Activated CD4-positive, alpha-beta T cell treated with anti-CD3 and anti-CD28 coated beads, Interleukin-2, amount 50 U/mL, for 48 hours (primary cell): ENCODE measurements around the gene SH3BP1.
A peak's percentile ranks its signal among the peaks of the same experiment; 100 is the strongest.
"Not testable (repeated sequence)": the region's sequence is repeated elsewhere in the genome, so short reads cannot be mapped to it uniquely, and the experiment has no call there.

Experiments used
- DNase-seq, 2 experiments: peaks; one replicate each; pipeline ENCODE4 v3.0.0-alpha.2; 2020

SH3BP1 gene

GRCh38 chr22:37639070-37639760 is at the start of gene SH3BP1:
SH3BP1 (plus strand) TSS chr22:37639669; CDS start chr22:37639788, 119 bp downstream.
- peak; percentile 64 to 72 for DNase-seq

- not testable (repeated sequence) for DNase-seq
These were observed 48.4 kb upstream of the SH3BP1 start for GRCh38 chr22:37591081-37591480.

GRCh38 chr22:37591823-37592404 is 47.6 kb upstream of the SH3BP1 start:
- no peak for DNase-seq

- DNase-seq: no peak
These were observed 45.2 kb upstream of the SH3BP1 start for GRCh38 chr22:37594237-37594636.

GRCh38 chr22:37599153-37599552 is 40.3 kb upstream of the SH3BP1 start:
- no peak for DNase-seq

GRCh38 chr22:37601203-37601539 is 38.3 kb upstream of the SH3BP1 start:
- DNase-seq: no peak

- no peak for DNase-seq
These were observed 37.7 kb upstream of the SH3BP1 start for GRCh38 chr22:37601540-37602442.

- DNase-seq: not testable (repeated sequence)
These were observed 36.8 kb upstream of the SH3BP1 start for GRCh38 chr22:37602546-37603277.

GRCh38 chr22:37604074-37604473 is 35.4 kb upstream of the SH3BP1 start:
- DNase-seq: no peak

GRCh38 chr22:37604875-37605274 is 34.6 kb upstream of the SH3BP1 start:
- DNase-seq: peak; percentile 30 to 45

GRCh38 chr22:37607010-37607934 is 32.2 kb upstream of the SH3BP1 start:
- peak; percentile 93 to 94 for DNase-seq

- peak in 1 of 2 experiments; percentile 27 for DNase-seq
These were observed 31.5 kb upstream of the SH3BP1 start for GRCh38 chr22:37607935-37608476.

GRCh38 chr22:37608477-37609239 is 30.8 kb upstream of the SH3BP1 start, which contains the start of gene GGA1:
GGA1 (plus strand) TSS chr22:37608834; CDS start chr22:37608861, 27 bp downstream.
- peak; percentile 95 for DNase-seq

- no peak for DNase-seq
These were observed 30.0 kb upstream of the SH3BP1 start for GRCh38 chr22:37609240-37610152.

- not testable (repeated sequence) for DNase-seq
These were observed 29.4 kb upstream of the SH3BP1 start for GRCh38 chr22:37610153-37610475.

GRCh38 chr22:37610480-37611129 is 28.9 kb upstream of the SH3BP1 start:
- DNase-seq: no peak

GRCh38 chr22:37611207-37611606 is 28.3 kb upstream of the SH3BP1 start:
- no peak for DNase-seq

- DNase-seq: no peak
These were observed 23.0 kb upstream of the SH3BP1 start for GRCh38 chr22:37616201-37617083.
